Breast epithelium (tissue), 3 donors: Measurements from ENCODE around the gene SLC51A.

Experiments
- POLR2A ChIP-seq: fragments of 450-650 bp; IDR thresholded peaks from one replicate; pipeline ENCODE4 v1.6.1; 2016; ENCODE audit warnings: antibody characterized with exemption, mild to moderate bottlenecking, moderate library complexity
- POLR2AphosphoS5 ChIP-seq, 3 donors: sonication (generic); formaldehyde crosslinking; IDR thresholded peaks; one replicate each; pipeline ENCODE4 v1.6.1; 2017; ENCODE audit warnings: antibody characterized with exemption in 3 of 3
- TF ChIP-seq, protein P1 (sequence below), 3 donors: fragments of 450-650 bp; IDR thresholded peaks; one replicate each; pipeline ENCODE4 v1.5.1; 2016 to 2017; ENCODE audit warnings: antibody characterized with exemption in 3 of 3, mild to moderate bottlenecking in 3 of 3, moderate library complexity in 3 of 3

DNA sequence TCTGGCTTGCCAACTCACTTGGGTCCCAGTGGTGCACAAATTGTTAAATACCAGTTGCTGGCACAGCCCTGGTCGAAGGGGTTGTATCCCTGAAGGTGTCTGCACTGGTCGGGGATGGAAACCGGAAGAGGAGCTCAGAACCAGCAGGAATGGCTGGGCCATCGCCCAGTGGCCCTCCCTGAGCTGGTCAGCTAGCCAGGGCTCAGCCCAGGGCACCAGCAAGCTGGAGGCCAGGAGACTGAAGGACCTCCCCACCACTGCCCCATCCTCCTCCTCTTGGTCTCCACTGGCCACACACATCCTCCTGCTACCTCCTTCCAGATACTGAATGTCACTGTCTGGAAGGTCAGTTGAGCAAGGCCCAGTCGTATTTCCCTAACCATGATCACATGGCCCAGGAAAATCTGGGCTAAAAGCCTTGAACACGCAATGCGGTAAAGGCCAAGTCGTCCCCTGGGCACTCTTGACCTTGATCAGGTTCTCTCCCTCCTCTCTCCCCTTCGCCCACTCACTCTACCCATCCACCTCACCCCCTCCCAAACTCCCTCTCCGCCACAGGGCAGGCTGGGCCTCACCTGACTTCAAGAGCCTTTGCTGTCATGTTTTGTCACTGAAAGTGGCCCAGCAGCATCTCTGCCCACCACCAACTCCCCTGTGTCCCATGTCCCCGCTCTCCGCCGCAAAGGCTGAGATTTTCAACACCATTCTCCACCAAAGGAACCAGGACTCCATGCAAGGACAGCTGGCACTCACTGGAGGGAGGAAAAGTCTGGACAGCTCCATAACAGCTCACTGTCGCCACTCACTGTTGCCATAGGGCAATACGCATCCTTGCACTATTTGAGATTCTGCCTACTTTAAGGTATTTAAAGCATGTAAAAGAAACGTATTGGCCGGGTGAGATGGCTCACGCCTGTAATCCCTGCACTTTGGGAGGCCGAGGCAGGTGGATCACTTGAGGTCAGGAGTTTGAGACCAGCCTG is 17.3 kb upstream of the SLC51A start:
- TF ChIP-seq, protein P1, sequence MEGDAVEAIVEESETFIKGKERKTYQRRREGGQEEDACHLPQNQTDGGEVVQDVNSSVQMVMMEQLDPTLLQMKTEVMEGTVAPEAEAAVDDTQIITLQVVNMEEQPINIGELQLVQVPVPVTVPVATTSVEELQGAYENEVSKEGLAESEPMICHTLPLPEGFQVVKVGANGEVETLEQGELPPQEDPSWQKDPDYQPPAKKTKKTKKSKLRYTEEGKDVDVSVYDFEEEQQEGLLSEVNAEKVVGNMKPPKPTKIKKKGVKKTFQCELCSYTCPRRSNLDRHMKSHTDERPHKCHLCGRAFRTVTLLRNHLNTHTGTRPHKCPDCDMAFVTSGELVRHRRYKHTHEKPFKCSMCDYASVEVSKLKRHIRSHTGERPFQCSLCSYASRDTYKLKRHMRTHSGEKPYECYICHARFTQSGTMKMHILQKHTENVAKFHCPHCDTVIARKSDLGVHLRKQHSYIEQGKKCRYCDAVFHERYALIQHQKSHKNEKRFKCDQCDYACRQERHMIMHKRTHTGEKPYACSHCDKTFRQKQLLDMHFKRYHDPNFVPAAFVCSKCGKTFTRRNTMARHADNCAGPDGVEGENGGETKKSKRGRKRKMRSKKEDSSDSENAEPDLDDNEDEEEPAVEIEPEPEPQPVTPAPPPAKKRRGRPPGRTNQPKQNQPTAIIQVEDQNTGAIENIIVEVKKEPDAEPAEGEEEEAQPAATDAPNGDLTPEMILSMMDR (IDR thresholded peaks at IDR 0.05) = no peak
- TF ChIP-seq POLR2A = no peak
- no peak for TF ChIP-seq POLR2AphosphoS5 (IDR thresholded peaks at IDR 0.05)
